Breast epithelium (tissue), 3 donors: ENCODE data around the gene IGSF21.

Experiments
- CTCF ChIP-seq, 3 donors: fragments of 450-650 bp; IDR thresholded peaks; one replicate each; pipeline ENCODE4 v1.5.1; 2016 to 2017; ENCODE audit warnings: antibody characterized with exemption in 3 of 3, mild to moderate bottlenecking in 3 of 3, moderate library complexity in 3 of 3
- POLR2AphosphoS5 ChIP-seq, 3 donors: sonication (generic); formaldehyde crosslinking; IDR thresholded peaks; one replicate each; pipeline ENCODE4 v1.6.1; 2017; ENCODE audit warnings: antibody characterized with exemption in 3 of 3

- TF ChIP-seq CTCF (IDR thresholded peaks at IDR 0.05): no peak
- no peak for TF ChIP-seq POLR2AphosphoS5 (IDR thresholded peaks at IDR 0.05)
These were observed 97.0 kb downstream of the IGSF21 start for GRCh38 chr1:18204575-18204974.
